NK-92 treated with Interleukin-12 subunit alpha and Interleukin-12 subunit beta, amount 100 ng/mL, for 24 hours (cell line): ENCODE results near the gene TMEM209.

ENCODE experiments used
- DNase-seq: peaks from one replicate; lab custom pipeline; 2025; lab: John Stamatoyannopoulos, UW

The TMEM209 gene

DNA sequence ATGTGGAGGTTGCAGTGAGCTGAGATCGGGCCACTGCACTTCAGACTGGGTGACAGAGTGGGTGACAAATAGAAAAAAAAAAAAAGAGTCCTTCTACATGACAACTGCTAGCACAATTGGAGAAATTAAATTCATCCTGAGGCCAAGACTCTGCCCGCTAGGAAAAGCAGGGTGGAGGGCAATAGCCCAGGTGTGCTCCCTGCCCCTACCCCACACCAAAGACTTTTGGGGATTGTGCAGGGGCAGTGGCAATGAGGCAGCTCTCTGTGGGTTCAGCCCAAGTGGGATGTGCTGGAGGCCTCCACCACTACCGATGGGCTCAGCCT is 61.3 kb downstream of the TMEM209 start:
- DNase-seq, result no peak

DNA sequence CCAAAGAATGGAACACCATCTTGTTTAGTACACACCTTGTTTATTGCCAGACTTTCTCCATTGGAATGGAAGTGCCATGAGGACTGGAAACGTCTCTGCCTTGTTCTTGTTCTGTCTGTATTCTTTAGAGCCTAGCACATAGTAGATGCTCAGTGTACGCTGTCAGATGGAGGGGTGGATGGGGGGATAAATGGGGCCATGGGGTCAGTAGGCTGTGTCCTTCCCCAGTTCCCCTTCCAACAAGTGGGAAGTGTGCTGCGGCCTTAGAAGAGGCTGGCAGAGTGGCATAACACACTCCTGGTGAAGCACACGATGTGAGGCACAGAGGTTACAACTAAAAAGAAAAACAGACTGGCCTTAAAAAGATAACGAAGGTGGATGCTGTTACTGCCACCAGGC is 61.9 kb downstream of the TMEM209 start:
- no peak for DNase-seq

DNA sequence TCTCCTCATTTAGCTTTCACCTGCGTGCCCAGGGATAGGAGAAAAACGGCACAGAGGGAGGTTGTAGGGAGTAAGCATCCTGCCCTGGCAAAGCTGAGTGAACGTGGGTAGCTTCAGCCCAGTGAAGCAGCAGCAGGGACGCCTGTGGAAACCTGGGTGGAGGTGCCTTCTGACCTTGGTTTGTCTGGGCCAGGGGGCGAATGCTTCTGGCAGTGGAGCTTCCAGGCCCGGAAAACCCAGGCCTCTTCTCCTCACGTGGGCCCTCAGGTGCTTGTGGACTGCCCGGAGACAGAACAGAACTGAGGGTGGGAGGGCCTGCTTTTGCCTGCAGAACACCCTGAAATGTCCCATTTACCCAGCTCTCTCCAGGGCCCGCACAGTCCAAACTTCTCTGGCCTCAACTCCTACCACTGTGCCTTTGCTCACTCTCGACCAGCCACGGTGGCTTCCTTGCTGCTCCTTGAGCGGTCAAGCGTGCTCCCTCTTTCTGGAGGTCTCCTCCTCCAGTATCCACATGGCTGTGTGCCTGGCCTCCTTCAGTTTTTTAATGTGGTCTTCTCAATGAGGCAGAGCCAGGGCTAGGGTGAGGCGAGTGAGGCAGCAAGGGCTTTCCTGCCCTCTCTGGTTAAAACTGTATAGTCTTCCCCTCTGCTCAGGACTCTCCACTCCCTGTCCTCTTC is 62.4 kb downstream of the TMEM209 start:
- no peak for DNase-seq

DNA sequence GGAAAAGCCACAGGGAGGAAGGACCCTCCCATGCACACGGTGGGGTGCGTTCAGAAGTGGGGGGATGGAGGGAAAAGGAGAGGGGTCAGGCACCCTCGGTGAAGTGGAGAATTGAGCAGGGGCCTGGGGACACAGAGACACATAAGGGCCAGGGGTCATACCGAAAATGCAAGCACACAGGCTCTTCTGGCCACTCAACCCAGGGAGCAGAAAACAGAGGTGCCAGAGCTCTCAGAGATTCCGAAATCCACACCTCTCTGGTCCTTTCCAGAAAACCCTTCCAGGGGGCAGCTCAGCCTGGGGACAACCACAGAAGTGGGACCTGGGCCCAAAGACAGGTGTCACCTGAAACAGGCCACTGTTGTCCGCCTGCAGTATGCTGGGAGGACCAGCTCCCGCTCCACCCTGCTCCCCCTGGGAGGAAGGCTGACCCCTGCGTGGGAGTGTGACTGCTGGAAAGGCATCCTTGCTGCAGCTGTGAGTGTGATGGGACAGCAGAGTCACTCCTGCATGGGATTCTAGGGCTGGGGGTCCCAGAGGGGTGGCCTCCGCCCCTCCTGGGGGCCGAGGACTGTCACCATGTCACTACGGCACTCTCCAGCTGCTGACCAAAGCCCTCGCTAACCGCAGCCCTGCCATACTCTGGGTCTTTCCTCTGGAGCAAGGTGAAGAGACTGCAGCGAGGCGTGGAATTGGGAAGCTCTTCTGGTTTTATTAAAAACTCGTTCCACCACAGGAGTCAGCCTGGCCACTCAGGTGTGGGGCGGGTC is 63.1 kb downstream of the TMEM209 start:
- DNase-seq, result no peak

DNA sequence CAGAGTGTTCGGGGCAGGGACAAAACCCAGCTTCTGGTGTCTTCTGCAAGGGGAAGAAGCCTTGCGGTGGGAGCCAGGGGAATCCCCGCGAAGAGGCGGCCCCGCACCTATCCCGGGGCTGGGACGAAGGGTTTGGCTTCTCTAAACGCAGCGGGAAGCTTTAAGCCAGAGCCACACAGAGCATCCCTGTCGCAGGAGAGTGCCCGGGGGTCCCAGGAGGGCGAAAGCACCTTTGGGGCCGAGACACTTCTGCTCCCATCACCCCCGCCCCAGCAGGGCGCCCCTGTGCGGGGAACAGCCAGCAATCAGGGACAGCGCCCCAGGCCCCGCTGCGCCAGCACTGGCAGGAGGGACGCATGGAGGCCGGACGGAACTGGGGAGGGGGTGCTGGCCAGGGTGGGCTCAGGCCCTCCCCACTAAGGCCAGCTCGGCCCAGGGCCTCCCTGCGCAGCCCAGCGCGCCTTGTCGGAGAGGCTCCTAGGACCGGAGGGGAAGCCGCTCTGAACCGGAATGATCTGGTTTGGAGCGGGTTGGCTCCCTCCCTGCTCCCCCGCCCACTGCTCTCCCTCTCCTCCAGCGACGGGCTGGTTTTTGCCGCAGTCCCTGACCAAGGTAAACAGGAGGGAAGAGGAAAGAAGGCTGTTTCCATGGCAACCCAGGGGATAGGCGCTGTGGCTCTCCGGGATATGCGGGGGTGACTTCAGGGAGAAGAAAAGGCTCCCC is 63.9 kb downstream of the TMEM209 start:
- no peak for DNase-seq

DNA sequence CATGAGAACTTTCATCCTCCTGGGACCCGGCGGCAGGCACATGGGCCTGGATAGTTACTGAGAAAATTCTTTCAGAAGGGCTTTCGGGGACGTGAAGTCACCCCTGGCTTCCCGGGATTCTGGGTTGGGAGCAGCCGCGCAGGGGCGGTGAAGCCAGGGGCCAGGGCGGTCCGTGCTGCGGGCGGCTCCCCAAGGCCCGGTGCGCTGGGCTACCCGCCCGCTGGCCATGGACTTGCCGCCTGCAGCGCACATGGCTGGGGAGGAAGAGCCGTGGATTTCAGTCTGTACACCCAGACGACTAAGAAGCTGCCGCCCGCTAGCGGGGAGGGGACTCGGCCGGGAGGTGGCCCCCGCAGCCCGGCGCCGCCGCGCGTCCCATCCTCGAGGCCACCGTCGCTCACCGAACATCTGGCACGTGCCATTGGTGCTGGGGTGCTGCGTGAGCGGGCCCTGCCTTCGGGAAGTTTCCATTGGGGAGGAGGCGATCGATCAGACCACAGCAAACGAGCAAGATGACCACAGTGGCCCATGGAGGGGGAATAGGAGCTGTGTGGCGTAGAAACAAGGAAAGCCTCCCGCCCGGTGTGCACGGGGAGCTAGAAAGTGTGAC is 64.5 kb downstream of the TMEM209 start:
- no peak for DNase-seq

DNA sequence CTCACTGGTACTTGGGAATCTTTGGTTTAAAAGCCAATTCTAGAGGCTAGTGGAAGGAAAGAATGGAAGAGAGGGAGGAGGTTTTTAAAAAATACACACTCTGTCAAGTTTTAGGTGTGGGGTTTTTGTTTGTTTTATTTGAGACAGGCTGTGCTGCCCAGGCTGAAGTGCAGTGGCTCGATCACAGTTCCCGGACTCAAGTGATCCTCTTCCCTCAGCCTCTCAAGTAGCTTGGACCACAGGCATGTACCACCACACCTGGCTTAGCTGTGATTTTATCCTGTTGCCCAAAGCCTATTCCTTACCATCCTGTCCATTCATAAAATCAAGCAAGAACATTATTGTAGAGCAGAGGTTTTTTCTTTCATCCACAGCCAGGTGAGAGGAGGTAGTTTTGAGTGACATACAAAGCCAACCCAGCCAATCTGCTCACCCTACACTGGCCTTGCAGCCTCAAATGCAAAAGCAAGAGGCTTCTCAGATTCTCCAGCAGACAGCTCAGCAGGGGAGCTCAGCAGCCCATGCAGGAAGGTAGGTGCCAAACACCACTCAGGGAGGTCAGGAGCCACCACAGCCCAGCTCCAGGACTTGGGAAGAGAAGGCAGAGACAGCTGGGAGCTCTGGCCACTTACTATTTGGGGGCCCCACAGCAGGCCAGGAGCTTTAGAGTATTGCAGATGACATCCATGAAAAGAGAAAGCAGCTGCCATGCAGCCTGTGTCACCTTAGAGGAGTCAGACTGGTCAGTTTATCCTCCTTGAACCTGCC is 65.8 kb downstream of the TMEM209 start:
- DNase-seq, result no peak

DNA sequence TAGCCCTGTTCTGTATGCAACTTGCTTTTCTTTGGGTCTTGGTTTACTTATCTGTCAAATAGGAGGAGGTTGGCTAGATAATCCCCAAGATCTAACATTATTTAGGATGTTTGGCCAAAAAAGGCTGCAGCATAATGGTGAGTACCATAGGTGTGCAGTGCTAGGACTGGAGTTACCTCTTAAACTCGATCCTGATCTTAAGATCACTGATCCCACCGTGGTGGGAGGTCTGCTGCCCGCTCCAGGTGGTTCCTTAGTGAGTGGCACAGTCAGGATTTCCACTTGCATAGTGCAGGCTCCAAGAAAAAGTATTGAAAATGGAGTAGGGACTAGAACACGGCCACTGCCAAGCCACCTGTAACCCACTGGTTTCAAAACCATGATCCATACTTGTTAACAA is 68.0 kb downstream of the TMEM209 start:
- no peak for DNase-seq

DNA sequence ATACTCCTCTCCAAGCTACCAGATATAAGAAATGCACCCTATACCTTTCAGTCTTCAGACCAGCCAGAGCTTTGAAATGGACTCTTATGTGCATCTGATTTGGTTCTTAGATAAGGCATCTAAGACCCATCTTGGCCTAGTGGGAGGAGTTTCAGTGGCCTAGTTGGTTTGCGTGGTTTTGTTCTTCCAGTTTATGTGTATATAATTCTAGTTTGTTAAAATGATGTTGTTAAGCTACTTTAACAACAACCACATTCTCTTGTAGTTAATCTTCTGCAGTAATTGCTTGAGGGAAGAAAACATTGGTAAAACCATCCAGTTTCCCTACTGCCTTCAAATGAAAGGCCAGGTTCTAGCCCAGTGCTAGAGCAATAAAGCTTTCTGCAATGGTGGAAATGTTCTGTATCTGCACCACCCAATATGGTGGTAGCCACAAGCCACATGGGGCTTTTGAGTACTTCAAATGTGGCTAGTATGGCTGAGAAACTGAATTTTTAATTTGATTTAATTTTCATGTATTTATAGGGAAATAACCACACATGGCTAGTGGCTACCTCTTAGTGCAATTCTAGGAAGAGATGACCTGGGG is 68.5 kb downstream of the TMEM209 start:
- no peak for DNase-seq

DNA sequence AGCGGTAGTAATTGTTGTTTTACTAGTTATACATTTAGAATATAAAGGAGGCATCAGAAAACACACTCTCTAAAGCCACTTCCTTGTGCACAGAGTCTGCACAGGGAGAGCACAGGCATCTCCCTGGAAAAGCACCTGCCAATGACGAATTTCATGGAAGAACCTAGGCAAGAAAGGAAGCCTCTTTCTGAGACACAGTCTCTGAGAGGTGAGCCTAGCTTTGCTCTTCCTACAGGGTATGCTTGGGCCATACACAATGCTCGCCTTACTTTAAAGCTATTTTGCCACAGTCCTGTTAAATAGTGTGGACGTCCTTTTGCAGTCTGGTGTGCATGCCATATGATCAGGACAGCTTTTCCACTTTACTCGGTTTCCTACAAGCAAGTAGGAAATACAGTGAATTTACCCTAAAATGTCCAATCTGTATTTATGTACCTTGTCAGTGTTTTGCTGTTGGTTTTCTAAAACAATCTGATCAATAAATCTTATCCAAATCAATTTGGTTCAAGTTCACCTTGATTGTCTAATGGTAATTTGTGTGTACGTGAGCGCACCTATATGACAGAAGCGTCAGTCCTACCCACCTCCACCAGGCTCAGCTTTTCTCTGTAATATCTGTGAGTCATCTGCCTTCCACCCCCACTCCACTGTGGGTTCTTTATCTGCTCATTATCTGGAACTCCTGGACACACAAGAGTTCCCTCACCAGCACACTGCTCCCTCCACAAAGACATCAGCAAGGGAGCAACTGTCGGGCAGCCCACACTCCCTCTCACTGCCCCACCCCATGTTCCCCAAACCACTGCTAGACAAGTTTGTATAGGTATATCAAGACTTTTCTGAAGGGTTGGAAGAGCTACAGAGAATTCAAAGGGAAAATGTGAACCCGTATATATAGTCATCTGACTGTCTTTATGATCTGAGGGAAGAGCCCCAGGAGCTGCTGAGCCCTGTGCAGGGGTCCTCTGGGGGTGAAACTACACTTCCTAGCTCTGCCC is 69.7 kb downstream of the TMEM209 start:
- no peak for DNase-seq

DNA sequence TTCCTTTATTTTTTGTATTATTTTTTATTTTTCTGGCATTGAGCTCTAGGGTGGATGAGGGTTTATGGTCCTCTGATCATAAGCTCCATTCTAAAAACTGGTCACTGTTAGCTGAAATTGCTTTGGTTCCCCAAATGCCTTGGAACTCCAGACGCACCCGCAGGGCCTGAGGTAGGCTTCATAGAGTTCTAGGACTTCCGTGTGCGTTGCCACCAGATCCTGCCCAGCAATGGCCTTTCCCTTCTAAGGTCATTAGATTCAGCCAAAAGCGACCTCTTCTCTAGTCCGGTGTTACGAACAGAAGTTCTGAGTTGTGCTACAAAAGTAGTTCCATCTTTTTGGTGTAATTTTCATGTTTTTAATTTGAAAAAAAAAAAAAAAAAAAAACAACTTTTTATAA is 70.5 kb downstream of the TMEM209 start:
- DNase-seq, result no peak

DNA sequence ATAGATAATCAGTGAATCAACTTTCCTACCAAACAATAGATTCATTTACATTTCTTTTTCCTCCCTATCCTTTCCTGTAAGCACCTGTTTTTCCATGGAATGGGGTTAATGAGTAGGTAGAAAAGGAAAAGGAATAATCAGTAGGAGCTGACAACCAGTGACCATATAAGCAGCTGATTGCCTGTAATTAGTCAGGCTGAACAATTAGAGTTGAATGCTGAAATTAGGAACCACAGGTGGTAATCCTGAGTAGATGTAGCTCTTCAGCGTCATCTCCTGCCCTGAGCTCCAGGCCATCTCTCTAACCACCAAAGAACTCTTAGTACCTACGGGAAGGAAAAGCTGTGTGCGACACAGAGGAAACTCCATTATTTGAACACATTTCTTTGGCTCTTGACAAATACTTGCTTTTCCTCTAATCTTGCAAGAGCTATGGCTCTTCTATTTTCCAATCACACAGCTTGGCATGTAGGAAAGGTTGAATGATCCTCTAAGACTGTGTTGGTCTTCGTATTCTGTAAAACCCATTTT is 71.0 kb downstream of the TMEM209 start:
- DNase-seq, result no peak

DNA sequence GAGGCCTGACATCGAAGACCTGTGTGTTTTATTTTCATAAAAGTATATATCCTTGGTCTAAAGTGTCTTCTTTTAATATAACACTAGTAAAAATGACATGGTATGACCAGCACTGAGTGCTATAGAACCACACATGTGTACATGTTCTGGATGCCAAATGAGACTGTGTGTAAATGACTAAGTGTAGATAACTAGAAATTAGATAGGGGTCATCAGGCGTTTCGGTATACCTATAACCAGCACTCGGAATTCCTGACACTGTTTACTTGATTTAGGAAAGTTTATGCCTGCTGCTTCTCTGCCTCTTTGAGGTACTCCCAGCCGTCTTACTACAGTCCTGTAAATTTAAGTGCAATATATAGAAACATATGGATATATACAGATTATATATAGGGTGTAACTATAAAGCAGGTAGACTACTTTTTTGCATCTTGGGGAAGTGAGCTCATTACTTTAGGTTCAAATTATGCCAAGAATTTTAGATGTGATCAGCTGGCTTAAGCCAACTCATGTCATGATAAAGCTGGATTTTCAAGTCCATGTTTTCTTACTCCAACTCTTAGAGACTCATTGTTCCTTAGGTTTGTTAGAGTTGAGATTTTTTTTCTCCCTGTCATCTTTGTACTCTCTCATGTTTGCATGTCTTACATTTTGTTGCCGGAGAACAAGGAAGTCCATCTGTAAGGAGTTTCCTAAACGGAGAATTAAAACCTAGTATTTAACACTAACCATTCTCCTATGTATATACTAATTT is 72.0 kb downstream of the TMEM209 start:
- DNase-seq, result no peak

DNA sequence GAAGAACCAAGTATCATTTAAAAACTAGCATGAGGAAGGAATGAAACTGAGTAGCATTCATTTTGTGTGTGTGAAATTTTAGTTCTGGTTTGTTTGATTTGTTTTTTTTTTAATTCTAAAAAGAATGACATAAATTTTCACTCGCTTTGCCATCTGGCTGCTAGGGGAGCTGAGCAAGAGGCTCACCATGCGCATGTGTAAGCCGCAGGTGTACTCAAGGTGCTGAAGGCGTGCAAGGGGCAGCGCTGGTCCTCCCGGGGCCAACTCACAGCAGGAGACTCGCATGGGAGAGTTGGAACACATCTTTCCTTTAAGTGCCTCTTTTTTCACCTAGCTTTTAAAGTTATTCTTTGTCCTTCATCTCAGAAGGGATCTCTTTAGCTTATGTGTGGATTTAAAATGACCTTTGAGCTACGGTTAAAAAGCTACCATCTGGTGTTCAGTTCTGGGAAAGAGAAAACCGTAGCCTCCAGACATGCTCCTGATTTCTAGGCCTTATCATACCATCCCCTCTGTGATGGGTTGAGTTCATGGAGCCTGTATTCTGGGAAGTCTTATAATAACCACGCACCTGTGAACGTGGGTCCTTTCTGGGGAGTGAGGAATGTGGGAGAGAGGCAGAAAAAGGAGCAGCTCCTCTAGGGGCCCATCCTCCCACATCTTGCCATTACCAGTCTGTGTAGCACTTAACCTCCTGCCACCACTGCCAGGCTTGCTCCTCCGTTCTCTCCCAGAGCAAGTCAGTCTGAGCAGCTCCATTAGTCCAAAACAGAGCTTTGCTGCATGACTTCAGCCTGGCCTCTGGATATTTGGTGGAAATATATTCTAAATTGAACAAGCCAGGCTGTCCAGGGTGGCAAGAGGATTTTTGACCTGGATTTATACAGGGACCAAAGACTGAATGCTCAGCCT is 73.0 kb downstream of the TMEM209 start:
- DNase-seq, result no peak

DNA sequence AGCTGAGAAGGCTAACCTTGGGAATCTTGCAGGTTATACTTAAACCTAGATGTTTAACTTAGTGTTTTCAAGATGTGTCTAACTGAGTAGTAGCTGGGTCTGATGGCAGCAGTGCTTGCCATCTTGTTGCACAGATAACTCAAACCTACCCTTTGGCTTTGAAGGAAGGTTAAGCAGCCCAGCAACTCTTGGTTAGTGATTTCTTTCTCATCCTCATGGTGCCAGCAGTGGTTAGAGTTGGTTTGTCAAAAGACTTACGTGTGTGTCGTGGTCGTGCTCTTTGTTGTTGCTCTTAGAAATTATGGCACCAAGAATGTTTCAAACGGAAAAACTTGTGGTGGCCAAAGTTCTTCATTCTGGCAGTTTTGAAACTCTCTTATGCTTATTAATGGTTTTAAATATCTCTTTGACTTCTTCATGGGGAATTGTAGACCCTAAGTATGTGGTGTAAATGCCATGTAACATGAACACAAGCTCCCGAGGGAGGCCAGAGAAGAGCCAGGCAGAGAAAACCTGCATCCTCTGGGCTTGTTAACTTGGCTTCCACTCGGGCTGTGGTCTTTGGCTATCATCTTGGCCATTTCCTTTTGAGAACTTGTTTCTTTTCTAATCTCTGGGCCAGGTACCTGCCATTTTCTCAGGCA is 73.9 kb downstream of the TMEM209 start:
- DNase-seq, result no peak

DNA sequence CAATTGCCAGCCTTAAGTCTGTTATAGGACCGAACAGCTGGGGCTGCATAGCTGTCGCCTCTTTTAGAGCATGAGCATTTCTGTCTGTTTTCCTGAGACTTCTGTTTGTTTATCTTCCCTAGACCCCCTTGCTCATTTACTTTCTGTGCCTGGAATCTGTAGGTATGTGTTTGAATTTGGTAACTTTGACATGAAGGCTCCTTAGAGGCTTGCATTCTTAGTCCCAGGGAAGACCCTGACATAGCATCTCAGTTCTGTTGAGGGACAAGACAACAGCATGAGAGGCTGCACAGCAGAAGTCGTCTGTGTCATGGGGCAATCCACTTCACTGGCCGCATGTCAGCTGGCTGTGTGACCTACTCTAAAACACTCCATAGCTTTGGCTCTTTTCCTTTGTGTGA is 76.2 kb downstream of the TMEM209 start:
- no peak for DNase-seq

DNA sequence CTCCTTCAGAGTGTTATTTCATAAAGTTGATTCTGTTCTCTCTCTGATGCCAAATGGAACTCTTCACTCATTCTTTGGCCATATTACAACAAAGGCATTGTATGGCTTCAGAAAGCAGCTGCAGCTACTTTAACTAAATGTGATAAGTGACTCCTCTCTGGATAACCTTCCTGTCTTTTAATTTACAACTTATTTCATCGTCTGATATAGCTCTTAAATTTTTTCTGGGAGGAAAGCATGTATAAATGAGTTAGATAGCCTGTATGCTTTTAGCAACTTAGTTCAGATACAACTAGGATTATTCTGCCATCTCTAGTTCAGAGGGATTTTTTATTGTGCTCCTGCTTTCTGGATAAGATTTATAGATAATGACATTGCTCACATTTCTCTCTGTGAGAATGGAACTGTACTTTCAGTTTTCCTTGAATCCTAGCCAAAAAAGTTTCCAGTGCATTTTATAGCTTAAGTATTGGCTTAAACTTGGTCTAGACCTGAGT is 77.3 kb downstream of the TMEM209 start:
- DNase-seq, result no peak

DNA sequence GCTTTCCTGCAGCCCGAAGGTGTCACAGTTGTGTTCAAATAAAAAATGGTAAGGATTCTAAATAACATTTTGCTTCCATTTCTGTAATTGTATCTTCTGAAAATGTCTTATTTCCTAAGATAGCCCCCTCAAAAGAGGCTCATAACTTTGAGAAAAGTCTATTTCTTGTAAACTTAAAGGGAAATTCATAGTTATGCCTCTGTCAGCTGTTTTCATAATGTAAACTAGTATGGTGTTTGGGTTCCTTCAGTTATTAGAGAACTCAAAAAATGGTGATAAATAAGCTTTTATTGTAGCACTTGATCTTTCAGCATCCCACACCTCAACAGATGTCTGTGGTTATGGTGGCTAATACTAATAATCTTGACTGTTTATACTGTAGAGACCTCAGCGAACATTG is 77.8 kb downstream of the TMEM209 start:
- DNase-seq, result no peak
